ENCODE results near the gene PIGQ. TPM values are rescaled to one million over a fixed set of nuclear protein-coding genes. Genes with fewer than 3 reads are reported as not detected.
A peak's percentile ranks its signal among the peaks of the same experiment; 100 is the strongest.

Gene PIGQ
- total RNA-seq, 1 donor from 2014 or later: 16.9 TPM

DNA sequence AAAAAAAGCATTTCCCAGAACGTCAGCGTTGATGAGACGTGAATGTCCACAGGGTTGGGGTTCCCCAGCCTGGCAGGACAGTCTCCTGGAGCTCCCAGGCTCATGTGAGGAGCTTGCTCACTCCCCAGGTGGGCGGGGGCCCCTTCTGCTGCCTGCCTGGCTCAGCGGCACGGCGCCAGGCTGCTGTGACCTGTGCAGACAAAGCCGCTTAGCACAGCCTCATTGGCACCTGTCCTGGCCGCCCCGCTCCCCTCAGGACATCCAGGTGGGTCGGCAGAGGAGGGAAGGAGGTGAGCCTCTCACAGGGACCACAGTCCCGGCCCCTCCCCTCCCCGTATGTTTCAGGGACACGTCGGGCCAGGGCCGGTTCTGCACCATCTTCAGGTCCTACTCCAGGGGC is 48.1 kb downstream of the PIGQ start:
- intact Hi-C loops (cut with micrococcal nuclease): no loop called here
- no peak for ATAC-seq
- no peak for DNase-seq

DNA sequence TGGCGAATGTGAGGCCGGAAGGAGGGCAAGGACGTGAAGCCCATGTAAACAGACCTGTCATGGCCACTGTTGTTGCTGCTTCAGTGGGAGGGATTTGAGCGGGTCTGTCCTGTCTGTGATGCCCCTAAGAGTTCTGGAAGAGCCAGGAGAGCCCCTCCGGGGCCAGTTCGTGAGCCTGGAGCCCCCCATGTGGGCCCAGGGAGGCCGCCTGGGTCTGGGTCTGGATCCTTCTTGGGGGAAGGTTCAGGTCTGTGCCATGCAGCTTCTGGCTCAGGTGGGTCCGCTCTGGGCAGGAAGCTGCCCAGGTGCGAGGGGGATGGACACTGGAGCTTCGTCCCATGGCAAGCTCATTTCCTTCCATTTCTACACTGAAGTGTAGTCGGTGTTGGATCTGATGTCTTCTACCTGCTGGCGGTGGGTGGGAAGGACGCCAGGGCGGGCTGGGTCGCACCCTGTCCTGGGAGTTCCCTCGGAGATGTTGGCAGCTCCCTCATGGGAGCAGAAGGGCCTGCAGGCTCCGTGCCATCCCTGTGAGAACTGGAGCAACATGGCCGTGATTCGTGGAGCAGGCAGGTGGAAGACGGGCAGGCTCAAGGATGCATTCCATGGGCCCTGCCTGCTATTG is 49.8 kb downstream of the PIGQ start:
- intact Hi-C loops (cut with micrococcal nuclease): no loop called here
- ATAC-seq: no peak
- DNase-seq: no peak

- DNase-seq (no peak), ATAC-seq (no peak)
- intact Hi-C loops (cut with micrococcal nuclease): no loop called here
Observed at GRCh38 chr16:620700-621525, 51.1 kb downstream of the PIGQ start.

DNA sequence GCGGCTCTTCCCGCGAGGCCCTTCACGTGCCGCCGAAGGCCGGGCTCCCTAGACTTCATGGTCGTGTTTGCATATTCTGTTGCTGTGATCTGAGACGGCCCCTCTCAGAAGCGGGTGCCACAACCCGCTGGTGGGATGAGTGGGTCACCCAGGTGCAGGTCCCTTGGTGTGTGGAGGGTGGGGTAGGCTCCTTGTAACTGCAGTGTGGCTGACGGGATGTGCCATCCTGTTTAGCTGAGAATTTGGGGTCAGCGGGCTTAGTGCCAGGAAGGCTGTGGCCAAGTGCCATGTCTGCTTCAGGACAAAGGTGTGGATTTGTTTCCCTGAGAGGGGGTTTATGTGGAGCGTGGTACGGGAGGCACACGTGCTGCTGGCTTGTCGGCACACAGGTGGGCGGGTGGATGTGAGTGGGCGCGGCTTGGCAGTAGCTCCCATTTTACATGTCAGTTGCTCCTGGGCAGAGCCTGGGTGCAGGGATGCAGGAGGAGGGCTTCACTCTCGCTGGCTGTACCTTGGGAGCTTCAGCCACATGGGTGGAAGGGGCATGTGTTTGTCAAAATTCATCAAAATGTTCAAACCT is 51.8 kb downstream of the PIGQ start:
- no peak for ATAC-seq
- intact Hi-C loops (cut with micrococcal nuclease): no loop called here
- no peak for DNase-seq

DNA sequence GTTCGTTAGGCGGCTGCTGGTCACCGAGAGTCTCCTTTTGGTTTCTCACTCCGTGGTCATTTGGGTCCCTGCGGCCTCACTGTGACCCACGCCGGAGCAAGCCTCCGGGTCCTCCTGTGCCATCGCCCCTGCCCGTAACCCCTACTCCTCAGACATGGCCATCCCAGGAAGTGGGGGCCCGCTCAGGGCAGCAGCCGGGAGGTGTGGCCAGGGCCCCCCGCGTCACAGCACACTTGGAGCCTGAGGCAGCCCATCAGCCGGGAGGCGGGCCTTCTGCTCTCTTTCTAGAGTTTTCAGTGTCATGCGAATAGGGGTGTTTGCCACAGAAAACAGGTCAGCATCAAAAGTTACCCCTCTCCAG is 53.1 kb downstream of the PIGQ start:
- no peak for ATAC-seq
- intact Hi-C loops (cut with micrococcal nuclease): no loop called here
- DNase-seq: no peak

GRCh38 chr16:624526-625070 is 54.8 kb downstream of the PIGQ start:
- intact Hi-C loops (cut with micrococcal nuclease): no loop called here
- DNase-seq: no peak
- ATAC-seq: no peak

DNA sequence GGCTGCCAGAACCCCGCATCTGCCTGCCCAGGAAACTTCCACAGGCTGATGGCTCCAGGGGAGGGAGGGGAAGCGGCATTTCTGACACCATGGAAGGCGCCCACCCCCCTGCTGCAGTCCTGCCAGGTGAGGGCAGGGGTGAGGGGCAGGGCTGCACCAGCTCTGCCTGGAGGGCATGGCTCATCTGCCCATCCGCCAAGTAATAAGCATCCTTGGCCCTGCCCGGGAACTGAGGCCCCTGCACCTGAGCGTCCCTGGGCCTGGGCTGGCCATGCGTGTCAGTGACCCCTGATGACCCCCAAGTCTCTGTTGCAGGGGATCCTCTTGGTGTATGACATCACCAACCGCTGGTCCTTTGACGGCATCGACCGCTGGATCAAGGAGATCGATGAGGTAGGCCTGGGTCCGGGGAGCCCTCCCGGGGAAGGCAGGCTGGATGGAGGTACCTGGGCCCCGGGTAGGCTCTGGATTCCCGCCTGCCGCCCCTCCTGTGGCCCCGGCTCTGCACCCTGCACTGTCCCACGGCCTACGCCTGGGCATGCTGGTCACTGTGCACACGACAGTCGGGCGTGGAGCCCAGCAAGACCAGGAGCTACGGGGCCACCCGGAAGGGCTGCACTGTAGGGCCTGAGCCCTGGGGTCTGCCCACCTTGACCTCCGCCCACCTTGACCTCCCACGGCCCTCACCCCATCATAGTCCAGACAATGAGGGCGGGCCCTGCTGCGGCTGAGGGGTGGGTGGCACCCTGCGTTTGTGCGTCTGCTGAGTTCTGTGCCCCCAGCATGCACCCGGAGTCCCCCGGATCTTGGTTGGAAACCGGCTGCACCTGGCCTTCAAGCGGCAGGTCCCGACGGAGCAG is 55.6 kb downstream of the PIGQ start:
- intact Hi-C loops (cut with micrococcal nuclease): no loop called here
- DNase-seq (no peak), ATAC-seq (no peak)

DNA sequence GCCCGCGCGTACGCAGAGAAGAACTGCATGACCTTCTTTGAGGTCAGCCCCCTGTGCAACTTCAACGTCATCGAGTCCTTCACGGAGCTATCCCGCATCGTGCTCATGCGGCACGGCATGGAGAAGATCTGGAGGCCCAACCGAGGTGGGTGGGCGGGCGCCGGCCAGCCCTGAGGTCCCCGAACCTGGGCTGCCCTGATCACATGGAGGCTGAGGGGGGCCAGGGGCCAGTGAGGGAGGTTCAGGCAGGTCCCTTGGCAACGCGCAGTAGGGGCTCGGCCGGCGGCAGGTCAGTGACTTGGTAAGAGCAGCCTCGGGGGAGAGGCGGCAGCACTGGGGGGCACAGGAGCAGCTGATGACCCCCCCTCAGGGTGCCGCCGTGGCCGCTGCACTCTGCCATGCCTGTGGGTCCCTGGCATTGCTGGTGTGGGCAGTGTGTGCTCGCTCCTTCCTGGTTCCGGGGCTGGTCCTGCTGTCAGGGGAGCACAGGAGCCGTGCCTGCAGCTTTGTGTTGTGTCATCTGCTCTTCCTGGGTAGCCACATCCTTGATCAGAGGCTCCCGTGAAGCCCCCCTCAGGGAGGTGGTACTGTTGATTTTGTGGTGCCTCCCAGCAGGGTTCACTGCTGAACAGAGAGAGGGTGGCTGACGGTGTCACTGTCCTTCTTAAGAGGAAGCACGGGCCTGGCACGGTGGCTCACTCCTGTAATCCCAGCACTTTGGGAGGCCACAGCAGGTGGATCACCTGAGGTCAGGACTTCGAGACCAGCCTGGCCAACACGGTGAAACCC is 56.4 kb downstream of the PIGQ start:
- intact Hi-C loops (cut with micrococcal nuclease): no loop called here
- DNase-seq (no peak), ATAC-seq (no peak)

- intact Hi-C loops (cut with micrococcal nuclease): no loop called here
- DNase-seq (no peak), ATAC-seq (no peak)
Observed at GRCh38 chr16:626787-627453, 57.2 kb downstream of the PIGQ start.

DNA sequence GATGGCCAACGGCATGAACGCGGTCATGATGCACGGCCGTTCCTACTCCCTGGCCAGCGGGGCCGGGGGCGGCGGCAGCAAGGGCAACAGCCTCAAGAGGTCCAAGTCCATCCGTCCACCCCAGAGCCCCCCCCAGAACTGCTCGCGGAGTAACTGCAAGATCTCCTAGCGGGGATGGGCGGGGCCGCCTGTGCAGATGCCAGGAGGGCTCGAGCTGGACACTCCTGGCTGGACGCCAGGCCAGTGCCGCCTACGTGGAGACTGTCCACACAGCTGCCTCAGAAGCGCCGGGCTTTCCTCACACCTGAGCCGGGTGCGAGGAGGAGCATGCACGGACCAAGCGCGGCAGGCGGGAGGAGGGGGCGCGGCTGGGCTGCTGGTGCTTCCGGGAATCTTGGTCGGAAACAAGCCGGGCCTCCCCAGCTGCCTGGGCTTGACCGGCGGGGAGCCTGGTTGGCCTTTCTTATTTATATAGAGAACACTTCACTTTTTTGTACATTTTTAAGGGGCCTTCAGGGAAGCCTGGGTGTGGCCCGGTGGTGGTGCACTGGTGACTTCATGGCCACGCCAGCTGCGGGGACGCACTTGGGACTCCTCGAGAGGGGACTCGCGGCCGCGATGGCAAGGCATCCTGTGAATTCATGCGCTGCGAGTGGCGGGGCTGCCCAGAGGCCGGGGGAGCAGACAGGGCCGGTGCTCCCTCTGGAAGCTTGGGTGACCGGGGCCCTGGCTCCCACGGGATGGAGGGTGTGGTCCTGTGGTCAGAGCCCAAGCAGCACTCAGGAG is 57.9 kb downstream of the PIGQ start:
- no peak for ATAC-seq

DNA sequence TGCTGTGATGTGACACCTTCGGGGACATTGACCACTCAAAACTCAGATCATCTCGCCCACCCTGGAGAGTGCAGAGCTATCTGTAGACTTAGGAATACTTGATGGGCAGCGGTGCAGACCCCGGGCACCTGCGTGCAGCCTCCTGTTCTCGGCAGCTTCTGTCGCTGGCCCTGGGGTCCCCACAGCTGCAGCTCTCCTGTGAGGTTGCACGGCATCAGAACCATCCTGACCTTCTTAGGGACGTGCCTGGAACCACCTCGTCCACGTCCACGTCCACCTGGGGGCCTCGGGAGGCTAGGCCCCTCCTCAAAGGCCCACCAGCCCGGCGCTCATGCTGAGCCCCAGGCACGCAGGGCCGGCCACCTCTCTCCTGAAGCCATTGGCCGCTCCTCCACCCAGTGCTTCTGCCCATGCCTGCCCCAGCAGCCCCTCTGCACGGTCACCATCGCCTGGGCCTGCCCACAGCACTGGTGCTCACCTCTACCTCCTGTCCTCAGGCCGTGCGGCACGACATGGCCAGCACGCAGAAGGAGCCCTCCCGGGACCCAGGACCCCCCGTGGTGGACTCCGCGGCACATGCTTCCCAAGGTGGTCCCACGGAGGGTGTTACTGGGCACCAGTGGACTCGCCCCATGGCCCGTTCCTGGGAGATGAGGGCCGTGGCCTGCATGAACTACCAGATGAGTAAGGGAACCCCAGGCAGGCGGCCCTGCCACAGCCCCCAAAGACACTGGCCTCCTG is 58.7 kb downstream of the PIGQ start:
- intact Hi-C loops (cut with micrococcal nuclease): no loop called here
- no peak for ATAC-seq
- DNase-seq: no peak

More for the DNA sequence above, 57.9 kb downstream of the PIGQ start:
- peak; percentile 58 for DNase-seq
- intact Hi-C loops (cut with micrococcal nuclease): no loop called here

GRCh38 chr16:629185-629832 is 59.5 kb downstream of the PIGQ start:
- ATAC-seq (peak; percentile 8), DNase-seq (peak; percentile 38)
- intact Hi-C loops (cut with micrococcal nuclease): no loop called here

GRCh38 chr16:629833-630248 is 60.1 kb downstream of the PIGQ start:
- ATAC-seq: peak; percentile 14
- DNase-seq: peak; percentile 35
- intact Hi-C loops (cut with micrococcal nuclease): no loop called here

- DNase-seq (no peak), ATAC-seq (no peak)
- intact Hi-C loops (cut with micrococcal nuclease): no loop called here
Observed at GRCh38 chr16:630249-630814, 60.6 kb downstream of the PIGQ start.

DNA sequence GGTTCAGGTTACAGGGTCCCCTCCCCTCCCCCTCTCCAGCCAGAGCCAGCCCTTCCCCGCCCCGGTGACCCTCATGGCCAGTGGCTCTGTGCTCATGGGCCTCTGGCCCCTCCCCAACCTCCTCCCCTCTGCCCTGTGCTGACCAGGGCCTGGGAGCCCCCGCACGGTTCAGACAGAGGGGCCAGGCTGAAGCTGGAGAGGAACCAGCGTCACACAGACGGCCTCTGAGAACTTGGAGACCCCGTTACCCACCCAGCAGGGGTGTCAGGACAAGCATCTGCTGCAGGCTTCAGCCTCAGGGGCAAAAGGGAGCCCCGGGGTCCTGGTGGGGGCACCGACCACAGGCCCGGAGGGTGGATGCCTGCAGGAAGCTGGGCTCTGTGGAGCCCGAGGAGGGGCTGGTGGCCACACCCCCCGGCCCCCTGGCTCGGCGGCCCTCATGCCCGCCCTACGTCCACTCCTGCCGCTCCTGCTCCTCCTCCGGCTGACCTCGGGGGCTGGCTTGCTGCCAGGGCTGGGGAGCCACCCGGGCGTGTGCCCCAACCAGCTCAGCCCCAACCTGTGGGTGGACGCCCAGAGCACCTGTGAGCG is 61.1 kb downstream of the PIGQ start, which contains the start of gene WFIKKN1:
WFIKKN1 (plus strand) TSS at position 171 of the 591 bp plus-strand sequence; CDS start at position 440, 269 bp downstream.
- ATAC-seq (no peak), DNase-seq (peak; percentile 46)
- intact Hi-C loops (cut with micrococcal nuclease): no loop called here
